ENCODE data around the gene HMCN2.

DNA sequence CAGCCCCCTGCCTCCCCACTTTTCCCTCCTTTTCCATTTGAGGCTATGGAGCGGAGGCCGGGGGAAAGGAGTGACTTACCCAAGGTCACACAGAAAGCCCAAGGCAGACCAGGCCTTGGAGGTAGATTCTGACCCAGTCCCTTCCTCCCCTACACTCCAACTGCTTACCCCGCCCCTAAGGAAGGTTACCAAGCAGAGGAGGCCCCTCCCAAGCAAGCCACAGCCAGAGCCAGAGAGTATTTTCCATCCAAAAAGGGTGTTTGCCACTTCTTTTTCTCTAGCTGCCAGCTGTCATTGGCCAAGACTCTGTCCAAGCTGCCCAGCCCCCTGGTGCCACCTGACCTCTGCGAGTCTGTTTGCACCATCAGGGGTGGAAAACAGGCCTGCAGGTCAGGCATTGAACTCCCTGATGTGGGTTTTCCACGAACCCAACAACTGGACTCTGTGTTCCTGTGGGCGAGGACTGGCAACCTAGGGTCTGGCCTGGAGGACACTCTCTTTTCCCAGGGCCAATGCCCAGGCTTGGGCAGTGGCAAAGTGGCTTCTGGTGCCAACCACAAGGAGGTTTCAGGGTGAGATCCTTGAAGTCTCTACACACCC lies 172.9 kb downstream of the HMCN2 start:
- no peak for TF ChIP-seq EZH2phosphoT487 (IDR thresholded peaks at IDR 0.05; ENCODE audit: borderline replicate concordance)
- TF ChIP-seq, protein P1, sequence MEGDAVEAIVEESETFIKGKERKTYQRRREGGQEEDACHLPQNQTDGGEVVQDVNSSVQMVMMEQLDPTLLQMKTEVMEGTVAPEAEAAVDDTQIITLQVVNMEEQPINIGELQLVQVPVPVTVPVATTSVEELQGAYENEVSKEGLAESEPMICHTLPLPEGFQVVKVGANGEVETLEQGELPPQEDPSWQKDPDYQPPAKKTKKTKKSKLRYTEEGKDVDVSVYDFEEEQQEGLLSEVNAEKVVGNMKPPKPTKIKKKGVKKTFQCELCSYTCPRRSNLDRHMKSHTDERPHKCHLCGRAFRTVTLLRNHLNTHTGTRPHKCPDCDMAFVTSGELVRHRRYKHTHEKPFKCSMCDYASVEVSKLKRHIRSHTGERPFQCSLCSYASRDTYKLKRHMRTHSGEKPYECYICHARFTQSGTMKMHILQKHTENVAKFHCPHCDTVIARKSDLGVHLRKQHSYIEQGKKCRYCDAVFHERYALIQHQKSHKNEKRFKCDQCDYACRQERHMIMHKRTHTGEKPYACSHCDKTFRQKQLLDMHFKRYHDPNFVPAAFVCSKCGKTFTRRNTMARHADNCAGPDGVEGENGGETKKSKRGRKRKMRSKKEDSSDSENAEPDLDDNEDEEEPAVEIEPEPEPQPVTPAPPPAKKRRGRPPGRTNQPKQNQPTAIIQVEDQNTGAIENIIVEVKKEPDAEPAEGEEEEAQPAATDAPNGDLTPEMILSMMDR (conservative IDR thresholded peaks at IDR 0.05; ENCODE audit: low read length): no peak
